ENCODE results near the gene SLC16A2. TPM values are rescaled to one million over a fixed set of nuclear protein-coding genes. Genes with fewer than 3 reads are reported as not detected.

Gene SLC16A2
- total RNA-seq, 6 experiments from 2014 or later: 16.7 to 68.8 (median 53.4) TPM

GRCh38 chrX:74446876-74447275 lies 25.6 kb downstream of the SLC16A2 start:
- ATAC-seq: no peak
- DNase-seq: no peak
- H3K27me3 ChIP-seq: no peaks in the 10 kb centered on the region
- H3K9me3 ChIP-seq: no peaks in the 10 kb centered on the region
- no peaks in the 10 kb centered on the region for H3K36me3 ChIP-seq
- 89% methylated on average over 1 of the region's 1 CpG for WGBS (ENCODE audit: insufficient coverage, low coverage, low lambda C conversion rate, missing lambda C conversion rate)
- intact Hi-C loops (cut with DNase I): no loop called here
- no peak overlapping the region for H3K27ac ChIP-seq
- no peak for TF ChIP-seq CTCF (IDR thresholded peaks at IDR 0.05)
- no peak for TF ChIP-seq POLR2A (IDR thresholded peaks at IDR 0.05)
- no peak overlapping the region for H3K4me3 ChIP-seq
- no peaks in the 10 kb centered on the region for H3K4me1 ChIP-seq

- WGBS (ENCODE audit: insufficient coverage, low coverage, low lambda C conversion rate, missing lambda C conversion rate): 87% methylated on average over 3 of the region's 5 CpGs
- no peaks in the 10 kb centered on the region for H3K27me3 ChIP-seq
- H3K27ac ChIP-seq: no peak overlapping the region
- no peak for TF ChIP-seq CTCF (IDR thresholded peaks at IDR 0.05)
- no peak for TF ChIP-seq POLR2A (IDR thresholded peaks at IDR 0.05)
- intact Hi-C loops (cut with DNase I): no loop called here
- DNase-seq (no peak), ATAC-seq (no peak)
- H3K36me3 ChIP-seq: no peaks in the 10 kb centered on the region
- H3K9me3 ChIP-seq: no peaks in the 10 kb centered on the region
- no peaks in the 10 kb centered on the region for H3K4me1 ChIP-seq
- no peak overlapping the region for H3K4me3 ChIP-seq
Measured at GRCh38 chrX:74448669-74449068, 27.4 kb downstream of the SLC16A2 start.

- Histone ChIP-seq H3K27ac (no peak overlapping the region), H3K4me1 (no peaks in the 10 kb centered on the region), H3K36me3 (no peaks in the 10 kb centered on the region), H3K9me3 (no peaks in the 10 kb centered on the region), H3K4me3 (no peak overlapping the region), H3K27me3 (no peaks in the 10 kb centered on the region)
- intact Hi-C loops (cut with DNase I): no loop called here
- TF ChIP-seq POLR2A (IDR thresholded peaks at IDR 0.05): no peak
- 63% methylated on average over 1 of the region's 2 CpGs for WGBS (ENCODE audit: insufficient coverage, low coverage, low lambda C conversion rate, missing lambda C conversion rate)
- DNase-seq (peak in 1 of 3 donors; percentile 25), ATAC-seq (no peak)
Measured at GRCh38 chrX:74449322-74449936, 28.1 kb downstream of the SLC16A2 start.

- no peak for ATAC-seq
- no peaks in the 10 kb centered on the region for H3K9me3 ChIP-seq
- 54% methylated on average over 3 of the region's 3 CpGs for WGBS (ENCODE audit: insufficient coverage, low coverage, low lambda C conversion rate, missing lambda C conversion rate)
Measured at GRCh38 chrX:74449937-74450330, 28.6 kb downstream of the SLC16A2 start.

More at GRCh38 chrX:74449937-74450330, 28.6 kb downstream of the SLC16A2 start:
- H3K4me3 ChIP-seq: no peak overlapping the region
- no peaks in the 10 kb centered on the region for H3K4me1 ChIP-seq
- no peak for DNase-seq
- intact Hi-C loops (cut with DNase I): no loop called here
- no peaks in the 10 kb centered on the region for H3K27me3 ChIP-seq
- no peaks in the 10 kb centered on the region for H3K36me3 ChIP-seq
- TF ChIP-seq CTCF (IDR thresholded peaks at IDR 0.05): no peak
- TF ChIP-seq POLR2A (IDR thresholded peaks at IDR 0.05): no peak
- H3K27ac ChIP-seq: no peak overlapping the region

Data from right lobe of liver (tissue), 6 donors.